Psoas muscle (tissue), 8 donors: Measurements from ENCODE around the gene ORM1. TPM values are rescaled to one million over a fixed set of nuclear protein-coding genes. Genes with fewer than 3 reads are reported as not detected.

Experiments
- ATAC-seq, 4 donors: fragments of 200-7000 bp; cut with Tn5 transposase; one replicate each; pipeline ENCODE4 v1.9.1; 2020; ENCODE audit warnings: moderate library complexity in 3 of 4, mild to moderate bottlenecking in 2 of 4
- DNase-seq, 2 donors: peaks; one replicate each; pipeline ENCODE4 v3.0.0-alpha.2; 2020
- H3K27ac ChIP-seq: fragments of 200-600 bp; one replicate; pipeline ENCODE4 v1.8.0; 2022
- H3K27me3 ChIP-seq, 3 donors: fragments of 200-600 bp in 1 of 3; one replicate each; pipeline versions ENCODE4 v1.6.1 to v1.8.0; 2013 to 2022; ENCODE audit warnings: low read length in 2 of 3, mild to moderate bottlenecking in 2 of 3, moderate library complexity in 1 of 3; ENCODE audit not compliant: insufficient read depth in 3 of 3
- H3K36me3 ChIP-seq, 2 donors: fragments of 200-600 bp in 1 of 2; one replicate each; pipeline versions ENCODE4 v1.6.1 to v1.8.0; 2013 to 2022; ENCODE audit warnings: low read depth in 1 of 2, mild to moderate bottlenecking in 1 of 2, moderate library complexity in 1 of 2; ENCODE audit not compliant: insufficient read depth in 1 of 2
- H3K4me1 ChIP-seq: fragments of 200-600 bp; one replicate; pipeline ENCODE4 v1.8.0; 2022
- H3K4me3 ChIP-seq: fragments of 200-600 bp; one replicate; pipeline ENCODE4 v1.8.0; 2022; ENCODE audit warnings: mild to moderate bottlenecking
- H3K9me3 ChIP-seq: fragments of 200-600 bp; one replicate; pipeline ENCODE4 v1.8.0; 2022
- WGBS, 3 donors: extraction: QIAGEN DNeasy Blood & Tissue Kit; methylation state at CpG; one replicate each; pipeline versions ENCODE4 v1.1.6 to v1.1.7; 2013; 5-methylcytosine and 5-hydroxymethylcytosine counted together
- intact Hi-C, 2 donors: fragments of 100-400 bp; cut with DNase I; formaldehyde crosslinking; loops; one replicate each; pipeline versions ENCODE4 v1.11.0 to v1.14.2; 2022
- polyA plus RNA-seq, 3 donors: library from polyadenylated mRNA; stranded (reverse); fragments of 200-250 nt; gene quantifications; one replicate each; pipeline ENCODE4 v1.2.3, GENCODE V29; 2013
- total RNA-seq, 4 donors: library from RNA; stranded (reverse); fragmentation: NEBNext Ultra II Directional in 2 of 4; extraction: Animal tissue kit (Norgen Biotek cat#: 25700) in 2 of 4; gene quantifications; one replicate each; pipeline versions ENCODE4 v1.2.1 to v1.2.4, GENCODE V29; 2021 to 2023
- TF ChIP-seq, protein P1 (sequence below): fragments of 200-600 bp; IDR thresholded peaks from one replicate; pipeline ENCODE4 v1.8.0; 2022; ENCODE audit warnings: antibody characterized with exemption
- donor health status: healthy with polysubstance abuse.
- donor health status: DM: no; HTN: no; CAD: no; lungs with moderate emphysema.
- donor health status: Bipolar disorder and iron deficiency.
- donor health status: healthy.
- donor health status: DM: yes; HTN: yes; CAD: no.
- donor health status: DM: no; HTN: no; CAD: no.
- donor health status: DM: no; HTN: no; CAD: no.
- donor health status: DM: yes; HTN: yes; CAD: no.

The ORM1 gene
- total and polyA plus RNA-seq, 7 donors = 0.21 to 2.8 (median 1.2) TPM; not detected in 3

DNA sequence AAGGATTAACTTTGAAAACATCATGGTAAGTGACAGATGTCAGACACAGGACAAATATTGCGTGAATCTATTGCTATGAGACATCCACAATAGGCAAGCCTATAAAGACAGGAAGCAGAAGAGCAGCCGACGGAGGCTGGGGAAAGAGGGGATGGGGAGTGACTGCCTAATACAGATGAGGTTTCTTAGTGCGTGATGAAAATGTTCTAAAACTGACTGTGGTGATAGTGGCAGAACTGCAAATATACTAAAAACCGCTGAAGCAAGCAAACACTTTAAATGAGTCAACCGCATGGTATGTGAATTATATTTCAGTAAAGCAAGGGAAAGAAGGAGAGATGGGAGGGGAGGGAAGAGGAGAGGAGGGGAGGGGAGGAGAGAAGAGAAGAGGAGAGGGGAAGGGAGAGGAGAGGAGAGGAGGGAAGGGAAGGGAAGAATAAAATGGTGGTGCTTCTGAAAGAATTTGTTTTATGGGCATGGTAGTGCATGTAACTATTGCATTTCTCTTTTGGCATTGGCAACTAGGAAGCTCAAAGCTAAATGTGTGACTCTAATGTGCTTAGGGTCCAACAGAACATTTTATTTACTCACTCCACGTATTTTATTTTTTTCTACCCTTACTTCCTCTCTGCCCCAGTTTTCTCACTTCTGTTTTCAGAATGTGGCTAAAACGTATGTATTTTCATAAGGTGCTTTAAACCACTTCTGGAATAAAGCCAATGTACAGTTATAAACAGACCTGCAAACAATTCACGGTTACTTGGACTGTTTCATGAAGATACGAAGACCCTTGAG is 43.6 kb downstream of the ORM1 start:
- Histone ChIP-seq H3K27ac (no peak overlapping the region), H3K9me3 (no peaks in the 10 kb centered on the region), H3K4me3 (no peak overlapping the region), H3K4me1 (no peaks in the 10 kb centered on the region), H3K27me3 (no peaks in the 10 kb centered on the region), H3K36me3 (peaks cover 0 to 18% of the 10 kb centered on the region in 2 donors)
- TF ChIP-seq, protein P1, sequence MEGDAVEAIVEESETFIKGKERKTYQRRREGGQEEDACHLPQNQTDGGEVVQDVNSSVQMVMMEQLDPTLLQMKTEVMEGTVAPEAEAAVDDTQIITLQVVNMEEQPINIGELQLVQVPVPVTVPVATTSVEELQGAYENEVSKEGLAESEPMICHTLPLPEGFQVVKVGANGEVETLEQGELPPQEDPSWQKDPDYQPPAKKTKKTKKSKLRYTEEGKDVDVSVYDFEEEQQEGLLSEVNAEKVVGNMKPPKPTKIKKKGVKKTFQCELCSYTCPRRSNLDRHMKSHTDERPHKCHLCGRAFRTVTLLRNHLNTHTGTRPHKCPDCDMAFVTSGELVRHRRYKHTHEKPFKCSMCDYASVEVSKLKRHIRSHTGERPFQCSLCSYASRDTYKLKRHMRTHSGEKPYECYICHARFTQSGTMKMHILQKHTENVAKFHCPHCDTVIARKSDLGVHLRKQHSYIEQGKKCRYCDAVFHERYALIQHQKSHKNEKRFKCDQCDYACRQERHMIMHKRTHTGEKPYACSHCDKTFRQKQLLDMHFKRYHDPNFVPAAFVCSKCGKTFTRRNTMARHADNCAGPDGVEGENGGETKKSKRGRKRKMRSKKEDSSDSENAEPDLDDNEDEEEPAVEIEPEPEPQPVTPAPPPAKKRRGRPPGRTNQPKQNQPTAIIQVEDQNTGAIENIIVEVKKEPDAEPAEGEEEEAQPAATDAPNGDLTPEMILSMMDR = no peak
- WGBS, 3 donors = 69 to 76% (median 75%) methylated on average over 10 of the region's 10 CpGs
- intact Hi-C loops = no loop called here
- no peak for DNase-seq
- ATAC-seq = no peak

DNA sequence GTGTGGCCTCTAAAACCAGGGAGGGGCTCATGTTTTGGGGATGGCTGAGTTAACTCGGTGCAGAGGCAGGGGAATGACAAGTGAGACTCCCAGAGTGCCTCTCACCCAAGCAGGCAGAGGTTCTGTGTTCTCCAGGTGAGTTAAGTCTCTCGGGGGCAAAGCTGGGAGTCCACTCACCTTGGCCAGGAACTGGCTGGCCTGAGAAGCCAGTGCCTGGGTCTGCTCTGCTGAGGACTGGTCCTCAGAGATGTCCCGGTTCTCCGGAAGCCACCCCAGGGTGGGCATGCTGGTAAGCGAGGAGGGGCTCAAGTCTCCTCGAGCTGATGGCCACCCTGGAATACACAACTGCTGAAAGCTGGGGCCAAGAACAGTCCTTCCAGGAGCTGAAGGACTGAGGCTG is 44.5 kb downstream of the ORM1 start:
- Histone ChIP-seq H3K9me3 (no peaks in the 10 kb centered on the region), H3K36me3 (peaks cover 0 to 10% of the 10 kb centered on the region in 2 donors), H3K27me3 (no peaks in the 10 kb centered on the region), H3K4me3 (no peak overlapping the region), H3K4me1 (no peaks in the 10 kb centered on the region), H3K27ac (no peak overlapping the region)
- TF ChIP-seq, protein P1 = no peak
- ATAC-seq (no peak), DNase-seq (no peak)
- intact Hi-C loops = no loop called here
- 84 to 90% (median 86%) methylated on average over 6 of the region's 6 CpGs for WGBS, 3 donors

DNA sequence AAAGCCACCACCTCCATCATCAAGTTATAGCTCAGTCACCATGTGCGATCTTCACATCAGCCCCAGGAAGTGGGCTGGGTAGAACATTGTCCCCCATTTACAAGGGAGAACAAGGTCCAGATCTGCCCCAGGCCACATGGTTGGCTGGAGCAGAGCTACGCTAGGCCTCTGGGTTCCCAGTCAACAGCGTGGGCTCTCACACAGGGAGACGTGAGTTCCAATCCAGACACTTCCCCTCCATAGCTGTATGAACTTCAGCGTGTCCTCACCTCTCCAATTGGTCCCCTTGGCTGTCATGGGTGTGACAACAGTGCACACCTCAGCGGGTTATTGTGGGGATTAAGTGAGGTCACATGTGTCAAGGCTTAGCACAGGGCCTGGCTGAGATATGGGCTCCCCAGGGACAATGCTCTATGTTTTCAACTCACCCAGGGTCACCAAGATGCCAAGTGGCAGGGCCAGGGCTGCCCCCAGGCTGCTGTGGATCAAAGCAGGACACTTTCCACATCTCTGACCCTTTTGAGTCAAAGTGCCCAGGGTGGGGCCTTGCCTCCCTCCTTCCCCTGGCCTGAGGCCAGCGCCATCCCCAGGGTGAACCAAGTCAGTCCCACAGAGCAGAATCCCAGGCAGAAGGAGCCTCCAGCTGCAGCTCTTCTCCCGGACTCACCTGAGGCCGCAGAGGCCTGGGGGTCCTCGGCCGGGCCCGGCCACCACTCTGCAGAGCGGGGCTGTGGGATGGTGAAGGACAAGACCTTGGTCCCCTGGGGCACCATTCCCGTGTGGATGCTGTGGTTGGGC is 45.1 kb downstream of the ORM1 start:
- 89 to 93% (median 92%) methylated on average over 14 of the region's 14 CpGs for WGBS, 3 donors
- intact Hi-C loops = no loop called here
- H3K4me1 ChIP-seq = no peaks in the 10 kb centered on the region
- H3K27ac ChIP-seq = no peak overlapping the region
- no peaks in the 10 kb centered on the region for H3K27me3 ChIP-seq
- no peaks in the 10 kb centered on the region for H3K9me3 ChIP-seq
- DNase-seq = no peak
- no peak overlapping the region for H3K4me3 ChIP-seq
- TF ChIP-seq, protein P1 = no peak
- no peak for ATAC-seq
- H3K36me3 ChIP-seq = peaks cover 0 to 4% of the 10 kb centered on the region in 2 donors

DNA sequence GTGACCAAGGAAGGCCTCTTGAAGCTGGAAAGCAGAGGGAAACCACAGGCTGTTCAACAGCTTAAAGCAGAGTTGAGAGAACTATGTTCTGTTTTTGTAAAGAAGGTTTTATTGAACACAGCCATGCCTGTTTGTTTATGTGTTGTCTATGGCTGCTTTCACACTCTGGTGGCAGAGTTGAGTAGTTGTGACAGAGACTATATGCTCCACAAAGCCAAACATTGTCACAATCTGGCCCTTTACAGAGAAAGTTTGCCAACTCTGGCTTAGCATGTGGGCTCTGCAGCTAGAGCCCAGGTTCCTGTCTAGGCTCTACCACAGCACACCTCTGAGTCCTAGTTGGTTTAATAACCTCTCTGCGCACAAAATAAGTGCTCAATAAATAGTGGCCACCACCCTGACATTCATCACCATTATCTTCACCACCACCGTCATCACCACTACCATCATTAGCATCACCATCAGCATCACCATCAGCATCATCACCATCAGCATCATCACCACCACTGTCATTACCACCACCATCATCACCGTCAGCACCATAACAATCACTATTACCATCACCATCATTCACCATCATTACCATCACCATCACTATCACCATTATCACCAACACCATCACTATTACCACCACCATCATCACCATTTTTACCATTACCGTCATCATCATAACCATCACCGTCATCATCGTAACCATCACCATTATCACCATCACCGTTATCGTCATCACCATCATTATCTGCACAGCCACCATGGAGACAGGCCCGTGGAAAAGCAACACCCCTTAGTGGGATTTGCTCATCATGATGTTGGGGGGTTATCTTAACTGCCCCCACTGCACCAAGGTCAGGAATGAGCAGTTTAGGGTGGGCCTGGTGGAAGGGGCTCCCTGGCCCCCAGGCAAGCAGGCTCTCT is 46.6 kb downstream of the ORM1 start:
- no peaks in the 10 kb centered on the region for H3K27me3 ChIP-seq
- ATAC-seq (no peak), DNase-seq (no peak)
- H3K36me3 ChIP-seq = peaks cover 0 to 3% of the 10 kb centered on the region in 2 donors
- no peaks in the 10 kb centered on the region for H3K4me1 ChIP-seq
- no peaks in the 10 kb centered on the region for H3K9me3 ChIP-seq
- 95 to 98% (median 96%) methylated on average over 9 of the region's 9 CpGs for WGBS, 3 donors
- intact Hi-C loops = no loop called here
- TF ChIP-seq, protein P1 = no peak
- H3K27ac ChIP-seq = no peak overlapping the region
- no peak overlapping the region for H3K4me3 ChIP-seq
